Measurements from ENCODE around the gene ADD1.
"Not testable (repeated sequence)": the region's sequence is repeated elsewhere in the genome, so short reads cannot be mapped to it uniquely, and the experiment has no call there.

Gene ADD1

GRCh38 chr4:2944586-2945526 lies 101.2 kb downstream of the ADD1 start:
- DNase-seq (ENCODE audit: low read depth) = no peak

- DNase-seq (ENCODE audit: low read depth) = not testable (repeated sequence)
Measured at GRCh38 chr4:2945619-2946604, 102.3 kb downstream of the ADD1 start.

GRCh38 chr4:2946812-2947600 lies 103.4 kb downstream of the ADD1 start:
- no peak for DNase-seq (ENCODE audit: low read depth)

- no peak for DNase-seq (ENCODE audit: low read depth)
Measured at GRCh38 chr4:2947926-2948325, 104.3 kb downstream of the ADD1 start.

- no peak for DNase-seq (ENCODE audit: low read depth)
Measured at GRCh38 chr4:2948895-2949781, 105.5 kb downstream of the ADD1 start.

GRCh38 chr4:2949782-2950125 lies 106.1 kb downstream of the ADD1 start:
- no peak for DNase-seq (ENCODE audit: low read depth)

GRCh38 chr4:2950221-2950989 lies 106.8 kb downstream of the ADD1 start:
- DNase-seq (ENCODE audit: low read depth) = no peak

GRCh38 chr4:2953496-2953895 lies 109.9 kb downstream of the ADD1 start:
- DNase-seq (ENCODE audit: low read depth) = no peak

- no peak for DNase-seq (ENCODE audit: low read depth)
Measured at GRCh38 chr4:2954358-2955185, 110.9 kb downstream of the ADD1 start.

- not testable (repeated sequence) for DNase-seq (ENCODE audit: low read depth)
Measured at GRCh38 chr4:2955186-2956044, 111.8 kb downstream of the ADD1 start.

GRCh38 chr4:2958446-2958845 lies 114.8 kb downstream of the ADD1 start:
- DNase-seq (ENCODE audit: low read depth) = no peak

- not testable (repeated sequence) for DNase-seq (ENCODE audit: low read depth)
Measured at GRCh38 chr4:2960450-2960849, 116.8 kb downstream of the ADD1 start.

- peak; percentile 38 for DNase-seq (ENCODE audit: low read depth)
Measured at GRCh38 chr4:2961421-2961810, 117.8 kb downstream of the ADD1 start.

- no peak for DNase-seq (ENCODE audit: low read depth)
Measured at GRCh38 chr4:2961811-2962441, 118.3 kb downstream of the ADD1 start.

- peak; percentile 45 for DNase-seq (ENCODE audit: low read depth)
Measured at GRCh38 chr4:2962614-2963174, 119.0 kb downstream of the ADD1 start.

- DNase-seq (ENCODE audit: low read depth) = peak; percentile 98
Measured at GRCh38 chr4:2963175-2963965, 119.7 kb downstream of the ADD1 start, which contains the start of the genes GRK4 and NOP14. Gene GRK4, plus strand, starts transcription at chr4:2963571. Its CDS starts 500 bp downstream, at chr4:2964071. Gene NOP14, minus strand, starts transcription at chr4:2963406. Its CDS starts 87 bp downstream, at chr4:2963319.
